ENCODE data around the gene AFF3. TPM values are rescaled to one million over a fixed set of nuclear protein-coding genes. Genes with fewer than 3 reads are reported as not detected.
A peak's percentile ranks its signal among the peaks of the same experiment; 100 is the strongest.

AFF3 gene
- total RNA-seq, 1 donor from 2014 or later, result 7.6 TPM

DNA sequence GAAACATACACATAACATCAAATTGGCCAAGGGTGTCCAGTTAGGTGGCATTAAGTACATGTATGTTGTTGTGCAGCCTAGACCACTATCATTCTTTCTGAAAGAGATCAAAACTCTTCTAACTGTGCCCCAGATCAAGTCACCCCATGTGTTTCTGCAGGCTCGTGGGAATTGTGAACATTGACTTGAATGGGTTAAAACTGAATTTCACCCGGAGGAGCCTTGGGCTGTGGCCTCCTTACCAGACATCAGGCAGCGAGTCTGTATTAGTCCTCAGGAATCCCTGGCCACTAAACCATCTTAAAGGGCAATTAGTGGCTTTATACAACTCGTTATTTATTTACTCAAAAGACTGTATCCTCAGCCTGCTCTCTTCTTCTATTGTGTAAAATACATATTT lies 503.6 kb downstream of the AFF3 start:
- DNase-seq, result no peak
- intact Hi-C loops (cut with DNase I), result no loop called here

DNA sequence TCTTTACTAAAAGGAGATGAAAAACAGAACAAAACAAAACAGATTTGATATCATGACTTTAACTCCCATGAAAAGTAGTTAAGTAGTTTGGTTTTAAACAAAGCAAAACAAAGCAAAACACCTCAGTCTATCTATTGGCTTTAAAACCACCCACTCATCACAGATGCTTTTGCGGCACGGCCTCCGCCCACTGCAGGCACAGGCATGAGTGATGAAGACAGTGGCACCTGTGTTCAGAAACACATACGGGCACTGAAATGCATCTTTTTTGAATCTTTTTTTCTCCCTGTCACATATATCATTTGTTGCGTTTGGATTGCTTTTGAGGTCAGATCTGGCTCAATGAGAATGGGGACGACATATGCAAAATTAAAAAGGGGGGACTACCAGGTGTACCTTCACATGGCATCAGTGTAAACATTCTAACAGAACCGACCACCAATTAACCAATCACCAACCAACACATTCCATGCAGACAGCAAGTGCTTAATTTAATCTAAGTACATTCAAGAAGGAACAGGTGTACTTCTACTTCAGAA lies 505.2 kb downstream of the AFF3 start:
- intact Hi-C loops (cut with DNase I), result no loop called here
- DNase-seq (no peak), ATAC-seq (ENCODE audit: poor library complexity) (no peak)

More for the DNA sequence above, 503.6 kb downstream of the AFF3 start:
- ATAC-seq (ENCODE audit: poor library complexity), result no peak

GRCh38 chr2:99636144-99637034 lies 506.0 kb downstream of the AFF3 start:
- DNase-seq (peak; percentile 94), ATAC-seq (ENCODE audit: poor library complexity) (peak; percentile 96)
- intact Hi-C loops (cut with DNase I), result no loop called here

GRCh38 chr2:99635710-99636109 lies 506.7 kb downstream of the AFF3 start:
- ATAC-seq (ENCODE audit: poor library complexity) (no peak), DNase-seq (no peak)
- intact Hi-C loops (cut with DNase I), result no loop called here

DNA sequence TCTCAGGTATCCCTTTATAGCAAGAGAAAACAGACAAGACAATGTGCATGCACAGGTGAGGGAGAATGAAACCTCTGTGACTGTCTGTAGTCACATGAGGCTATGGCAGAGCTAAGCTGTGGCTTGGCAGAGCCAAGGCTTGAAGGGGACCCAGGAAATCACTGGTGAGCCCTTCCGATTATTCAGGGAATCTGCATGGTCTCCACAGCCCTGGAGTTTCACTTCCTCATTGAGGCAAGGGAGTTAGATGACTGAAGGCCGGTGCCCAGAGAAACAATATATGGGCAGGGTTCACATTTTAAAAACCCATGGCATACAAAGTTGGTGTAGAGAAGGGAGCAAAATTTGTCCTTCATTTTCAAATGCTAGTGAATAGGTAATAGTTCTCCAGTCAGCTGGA lies 508.2 kb downstream of the AFF3 start:
- intact Hi-C loops (cut with DNase I), result no loop called here
- DNase-seq (no peak), ATAC-seq (ENCODE audit: poor library complexity) (no peak)

DNA sequence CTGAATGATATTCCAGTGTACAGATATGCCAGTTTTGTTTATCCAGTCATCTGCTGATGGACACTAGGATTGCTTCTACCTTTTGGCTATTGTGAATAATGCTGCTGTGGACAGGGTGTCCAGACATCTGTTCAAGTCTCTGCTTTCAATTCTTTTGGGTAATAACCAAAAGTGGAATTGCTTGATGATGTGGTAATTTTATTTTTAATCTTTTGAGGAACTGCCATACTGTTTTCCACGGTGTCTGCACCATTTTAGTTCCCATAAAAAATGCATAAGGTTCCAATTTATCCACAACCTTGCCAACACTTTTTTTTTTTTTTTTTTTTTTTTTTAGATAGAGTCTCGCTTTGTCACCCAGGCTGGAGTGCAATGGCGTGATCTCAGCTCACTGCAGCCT lies 510.7 kb downstream of the AFF3 start:
- ATAC-seq (ENCODE audit: poor library complexity) (no peak), DNase-seq (no peak)
- intact Hi-C loops (cut with DNase I), result no loop called here

DNA sequence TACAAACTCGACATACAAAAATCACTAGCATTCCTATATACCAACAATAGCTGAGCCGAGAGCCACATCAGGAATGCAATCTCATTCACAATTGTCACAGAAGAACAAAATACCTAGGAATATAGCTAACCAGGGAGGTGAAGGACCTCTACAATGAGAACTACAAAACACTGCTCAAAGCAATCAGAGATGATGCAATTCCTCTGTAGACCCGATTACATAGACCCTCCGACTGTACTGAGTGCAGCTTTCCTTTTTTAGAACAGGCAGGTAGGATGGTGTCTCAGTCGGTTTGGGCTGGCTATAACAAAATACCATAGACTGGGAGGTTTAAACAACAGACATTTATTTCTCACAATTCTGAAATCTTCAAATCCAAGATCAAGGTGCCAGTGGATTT lies 513.1 kb downstream of the AFF3 start:
- DNase-seq (no peak), ATAC-seq (ENCODE audit: poor library complexity) (no peak)
- intact Hi-C loops (cut with DNase I), result no loop called here

DNA sequence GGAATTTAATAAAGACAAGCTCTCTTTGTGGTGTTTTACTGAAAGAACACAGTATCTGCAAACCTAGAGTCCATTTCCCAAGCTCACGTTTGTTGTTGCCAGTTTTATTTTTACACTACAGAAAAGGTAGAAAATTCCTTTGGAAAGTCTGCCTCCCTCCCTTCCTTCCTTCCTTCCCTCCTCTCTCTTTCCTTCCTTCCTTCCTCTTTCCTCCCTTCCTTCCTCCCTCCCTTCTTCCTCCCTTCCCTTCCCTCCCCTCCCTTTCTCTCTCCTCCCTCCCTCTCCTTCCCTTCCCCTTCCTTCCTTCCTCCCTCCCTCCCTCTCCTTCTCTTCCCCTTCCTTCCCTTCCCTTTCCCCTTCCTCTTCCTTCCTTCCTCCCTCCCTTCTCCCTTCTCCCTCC lies 516.2 kb downstream of the AFF3 start:
- no peak for DNase-seq
- no peak for ATAC-seq (ENCODE audit: poor library complexity)
- intact Hi-C loops (cut with DNase I), result no loop called here

DNA sequence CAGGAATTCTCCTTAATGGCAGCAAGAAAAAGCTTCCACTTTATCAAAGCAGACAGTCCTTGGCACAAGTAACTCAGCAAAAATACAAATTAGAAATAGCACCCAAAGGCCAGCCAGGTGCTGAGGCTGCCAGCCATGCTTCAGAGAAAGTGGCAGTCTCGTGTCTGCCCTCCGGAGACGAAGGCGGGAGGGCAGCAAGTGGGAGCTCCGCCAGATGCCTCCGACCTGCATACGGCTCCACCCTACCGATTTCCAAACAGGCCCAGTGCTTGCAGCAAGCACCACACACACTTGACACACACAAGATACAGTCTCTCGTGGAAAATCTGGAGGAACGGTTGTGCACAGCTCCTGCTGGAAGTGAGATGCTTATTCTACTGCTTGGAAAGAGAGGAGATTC lies 517.7 kb downstream of the AFF3 start:
- ATAC-seq (ENCODE audit: poor library complexity), result peak; percentile 87
- intact Hi-C loops (cut with DNase I), result no loop called here
- DNase-seq, result peak; percentile 74

DNA sequence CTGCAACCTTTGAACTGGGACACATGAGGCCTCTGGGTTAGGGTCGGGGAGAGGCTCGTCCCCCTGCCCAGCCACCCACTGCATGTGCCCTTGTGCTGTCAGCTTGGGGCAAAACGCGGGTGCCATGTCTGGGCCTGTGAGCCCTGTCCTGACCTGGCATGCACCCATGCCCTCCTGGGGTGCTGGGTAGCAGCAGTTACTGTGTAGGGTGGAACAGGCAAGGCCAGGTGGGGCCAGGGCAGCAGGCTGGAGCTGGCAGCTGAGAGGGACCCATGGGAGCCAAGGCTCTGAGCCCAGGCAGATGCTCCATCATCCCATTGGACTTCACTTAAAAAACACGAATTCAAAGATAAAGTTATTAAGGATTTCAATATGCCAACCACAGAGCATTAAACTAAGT lies 518.8 kb downstream of the AFF3 start:
- DNase-seq, result no peak
- no peak for ATAC-seq (ENCODE audit: poor library complexity)
- intact Hi-C loops (cut with DNase I), result no loop called here

- intact Hi-C loops (cut with DNase I), result no loop called here
- DNase-seq, result no peak
- ATAC-seq (ENCODE audit: poor library complexity), result no peak
Measured at GRCh38 chr2:99623035-99623434, 519.4 kb downstream of the AFF3 start.

GRCh38 chr2:99622534-99622933 lies 519.9 kb downstream of the AFF3 start:
- DNase-seq (no peak), ATAC-seq (ENCODE audit: poor library complexity) (no peak)
- intact Hi-C loops (cut with DNase I), result no loop called here

DNA sequence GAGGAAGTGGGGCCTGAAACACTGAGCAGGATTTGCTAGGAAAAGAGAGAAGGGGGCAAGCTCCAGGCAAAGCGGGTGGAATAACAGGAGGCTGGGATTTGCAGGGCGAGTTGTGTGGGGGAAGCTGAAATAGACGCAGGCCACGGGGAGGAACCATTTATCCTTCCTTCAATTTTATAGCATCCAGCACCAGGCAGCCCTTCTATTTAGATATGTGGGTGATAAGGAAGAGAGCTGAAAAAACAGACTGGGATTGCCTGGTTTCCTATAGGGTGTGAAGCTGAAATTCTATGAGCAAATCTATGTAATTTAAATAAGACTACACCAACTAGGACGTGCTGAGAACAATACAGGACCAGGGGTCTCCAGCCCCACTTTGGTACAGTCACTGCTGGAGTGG lies 520.6 kb downstream of the AFF3 start:
- intact Hi-C loops (cut with DNase I), result no loop called here
- ATAC-seq (ENCODE audit: poor library complexity) (no peak), DNase-seq (no peak)

GRCh38 chr2:99621106-99621505 lies 521.3 kb downstream of the AFF3 start:
- DNase-seq (no peak), ATAC-seq (ENCODE audit: poor library complexity) (peak; percentile 46)
- intact Hi-C loops (cut with DNase I), result no loop called here

DNA sequence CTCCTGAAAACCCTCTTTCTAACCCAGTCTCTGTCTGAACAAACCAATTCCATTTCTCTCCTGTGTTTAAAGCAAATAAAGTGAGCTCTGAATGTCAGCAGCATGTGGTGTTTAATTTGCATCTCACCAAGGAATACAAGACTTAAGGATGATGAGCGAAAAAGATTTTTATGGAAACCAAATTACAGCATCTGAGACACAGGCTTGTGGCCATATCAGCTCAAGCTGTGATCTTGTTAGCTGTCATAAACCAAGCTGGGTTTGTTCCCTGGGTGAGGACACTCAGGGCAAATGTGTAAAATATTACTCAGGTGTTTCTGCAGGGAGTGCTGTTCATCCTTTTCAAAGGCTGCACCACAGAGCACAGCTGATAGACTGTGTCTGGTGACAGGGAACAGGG lies 523.2 kb downstream of the AFF3 start:
- DNase-seq, result no peak
- intact Hi-C loops (cut with DNase I), result no loop called here
- ATAC-seq (ENCODE audit: poor library complexity), result no peak

DNA sequence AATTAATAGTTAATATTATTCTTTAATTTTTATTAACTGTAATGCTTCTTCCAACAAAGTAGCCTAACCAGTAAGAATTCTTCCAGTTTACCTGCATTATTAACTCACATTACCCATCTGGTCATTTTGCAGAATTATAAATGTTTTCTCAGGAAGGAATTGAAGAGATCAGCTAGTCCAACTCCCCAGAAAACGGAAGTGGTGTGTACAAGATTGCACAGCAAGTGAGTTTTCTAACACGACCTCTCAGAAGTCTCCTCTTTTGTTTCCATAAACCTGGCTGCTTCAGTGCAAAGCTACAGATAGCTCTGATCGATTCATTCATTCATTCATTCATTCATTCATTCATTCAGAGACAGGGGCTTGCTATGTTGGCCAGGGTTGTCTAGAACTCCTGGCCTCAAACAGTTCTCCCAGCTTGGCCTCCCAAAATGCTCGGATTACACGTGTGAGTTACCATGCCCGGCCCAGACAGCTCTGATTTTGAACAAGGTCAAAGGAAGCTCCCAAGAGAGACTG lies 523.8 kb downstream of the AFF3 start:
- no peak for ATAC-seq (ENCODE audit: poor library complexity)
- DNase-seq, result no peak
- intact Hi-C loops (cut with DNase I), result no loop called here

- intact Hi-C loops (cut with DNase I), result no loop called here
- no peak for ATAC-seq (ENCODE audit: poor library complexity)
- DNase-seq, result no peak
Measured at GRCh38 chr2:99617811-99618210, 524.6 kb downstream of the AFF3 start.

GRCh38 chr2:99615247-99615771 lies 527.1 kb downstream of the AFF3 start:
- DNase-seq, result no peak
- intact Hi-C loops (cut with DNase I), result no loop called here

DNA sequence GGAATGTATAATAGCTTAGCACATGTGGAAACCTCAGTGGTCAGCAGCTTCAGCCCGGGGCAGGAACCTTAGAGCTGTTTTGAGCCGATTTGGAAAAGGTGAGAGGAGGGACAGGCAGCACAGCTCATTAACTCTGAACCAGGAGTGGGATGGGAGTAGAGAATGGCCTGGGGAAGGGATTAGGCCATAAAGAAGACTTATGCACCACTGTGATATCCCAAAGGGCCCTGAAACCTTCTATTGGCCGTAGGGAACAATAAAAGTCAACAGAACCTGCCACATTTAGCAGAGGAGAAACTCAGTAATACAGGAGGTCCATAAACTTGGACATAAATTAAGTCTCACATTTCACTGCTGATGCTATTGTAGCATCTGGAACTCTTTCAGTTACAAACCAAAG lies 528.4 kb downstream of the AFF3 start:
- no peak for ATAC-seq (ENCODE audit: poor library complexity)
- DNase-seq, result no peak
- intact Hi-C loops (cut with DNase I), result no loop called here

More at GRCh38 chr2:99615247-99615771, 527.1 kb downstream of the AFF3 start:
- ATAC-seq (ENCODE audit: poor library complexity), result no peak

DNA sequence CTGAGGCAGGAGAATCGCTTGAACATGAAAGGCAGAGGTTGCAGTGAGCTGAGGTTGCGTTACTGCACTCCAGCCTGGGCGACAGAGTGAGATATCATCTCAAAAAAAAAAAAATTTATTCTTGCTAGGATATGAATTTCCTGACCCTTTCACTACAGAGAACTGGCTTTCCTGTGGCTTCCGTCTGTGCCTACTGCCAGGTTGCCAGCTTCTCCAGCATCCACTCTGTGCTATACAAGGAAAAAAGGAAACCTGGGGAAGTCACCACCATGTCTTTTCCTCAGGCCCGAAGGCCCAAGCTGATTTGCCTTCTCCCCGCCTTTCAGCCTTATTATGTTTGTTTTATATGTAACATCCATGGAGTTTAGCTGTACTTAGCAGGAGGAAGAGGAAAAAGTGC lies 530.6 kb downstream of the AFF3 start:
- intact Hi-C loops (cut with DNase I), result no loop called here
- ATAC-seq (ENCODE audit: poor library complexity), result no peak
- DNase-seq, result no peak

Data from Right ventricle myocardium superior (tissue), 1 donor.